ENCODE data around the gene PCDHGA9. TPM values are rescaled to one million over a fixed set of nuclear protein-coding genes. Genes with fewer than 3 reads are reported as not detected.
"Not testable (repeated sequence)": the region's sequence is repeated elsewhere in the genome, so short reads cannot be mapped to it uniquely, and the experiment has no call there.

Gene PCDHGA9
- total and polyA plus RNA-seq, 2 of the 8 experiments (the other 6 are each of a cell fraction or from before 2014, with no cell fraction given) = 0.79 to 1.1 TPM

- H3K4ac ChIP-seq (replicated peaks; ENCODE audit: insufficient read length, low read depth, low read length); H2BK5ac ChIP-seq (ENCODE audit: low read depth, low read length); H3K27ac ChIP-seq (ENCODE audit: low read depth, low read length); H3K56ac ChIP-seq (replicated peaks; ENCODE audit: insufficient read length, low read depth, low read length); H4K5ac ChIP-seq (ENCODE audit: insufficient read length, low read depth, low read length); H3K4me2 ChIP-seq (ENCODE audit: insufficient read depth in 1 of 2, low read depth in 2 of 2, low read length in 2 of 2); H3K4me1 ChIP-seq (replicated peaks in 1 of 4; ENCODE audit: control insufficient read depth in 3 of 4, insufficient read depth in 4 of 4, low read length in 3 of 4); FAIRE-seq; H2AK5ac ChIP-seq (ENCODE audit: low read depth, low read length); H2BK20ac ChIP-seq (ENCODE audit: low read length); H2BK15ac ChIP-seq (ENCODE audit: low read length); H3K9ac ChIP-seq (replicated peaks in 1 of 4; ENCODE audit: extremely low read depth in 1 of 4, low read depth in 3 of 4, low read length in 3 of 4); DNase-seq (ENCODE audit: low read depth in 1 of 2, low spot score in 2 of 2); H3K23ac ChIP-seq (ENCODE audit: insufficient read length); H3K23me2 ChIP-seq (ENCODE audit: low read depth, low read length); H3K14ac ChIP-seq (ENCODE audit: insufficient read length); H2BK12ac ChIP-seq (ENCODE audit: low read depth, low read length); H4K91ac ChIP-seq (replicated peaks; ENCODE audit: insufficient read length, low read length); POLR2A ChIA-PET (ENCODE audit: partially characterized antibody); H3K27me3 ChIP-seq (replicated peaks in 1 of 4; ENCODE audit: control insufficient read depth in 3 of 4, extremely low read depth in 1 of 4, insufficient read depth in 3 of 4, low read length in 3 of 4); H2AFZ ChIP-seq (ENCODE audit: low read length); H3K4me3 ChIP-seq (ENCODE audit: extremely low read depth in 1 of 4, insufficient read depth in 2 of 4, low read depth in 3 of 4, low read length in 4 of 4); H3K79me2 ChIP-seq (ENCODE audit: control insufficient read depth in 1 of 2, insufficient read depth in 2 of 2, low read length in 2 of 2); H4K8ac ChIP-seq (ENCODE audit: extremely low read depth, insufficient read depth, low read length); H3K18ac ChIP-seq (ENCODE audit: extremely low read depth, low read length); H2BK120ac ChIP-seq (replicated peaks; ENCODE audit: low read depth, low read length); H4K20me1 ChIP-seq (replicated peaks in 1 of 2; ENCODE audit: control insufficient read depth in 1 of 2, insufficient read depth in 2 of 2, low read length in 2 of 2); H3K79me1 ChIP-seq (ENCODE audit: low read depth, low read length): not testable (repeated sequence)
- Histone ChIP-seq H3K9me3 (ENCODE audit: insufficient read depth in 2 of 2, low read depth in 1 of 2, low read length in 1 of 2) (peaks cover 28 to 40% of the 10 kb centered on the region in 2 experiments), H3K36me3 (ENCODE audit: control insufficient read depth in 2 of 4, insufficient read depth in 4 of 4, low read length in 3 of 4) (peaks cover 0 to 14% (median under 1%) of the 10 kb centered on the region in 4 experiments; a peak in 3 of 8 replicates)
- 88% methylated on average over 25 of the region's 38 CpGs; no CpG with 5 or more reads in 1 of the 2 experiments for whole genome bisulfite sequencing, 2 experiments (ENCODE audit: extremely low coverage in 1 of 2, insufficient coverage in 1 of 2, insufficient read length in 1 of 2, insufficient replicate concordance in 2 of 2, low coverage in 1 of 2, low lambda C conversion rate in 2 of 2, missing lambda C conversion rate in 1 of 2)
- CTCF ChIA-PET (ENCODE audit: partially characterized antibody) = interaction anchor here (1.1 to 7.0 kb wide), 6 partner anchors 13 to 132 kb away, joined by 3 to 67 read pairs (median 10); partner anchors contain the start of genes PCDHGA10, PCDHGA11, PCDHGB6 and PCDHGB7
Observed at GRCh38 chr5:141432308-141432707, 29.7 kb downstream of the PCDHGA9 start.

GRCh38 chr5:141432726-141433125 lies 30.1 kb downstream of the PCDHGA9 start:
- H4K5ac ChIP-seq (ENCODE audit: insufficient read length, low read depth, low read length); H3K4me3 ChIP-seq (ENCODE audit: extremely low read depth in 1 of 4, insufficient read depth in 2 of 4, low read depth in 3 of 4, low read length in 4 of 4); H3K4me2 ChIP-seq (ENCODE audit: insufficient read depth in 1 of 2, low read depth in 2 of 2, low read length in 2 of 2); H2BK20ac ChIP-seq (ENCODE audit: low read length); H3K27me3 ChIP-seq (replicated peaks in 1 of 4; ENCODE audit: control insufficient read depth in 3 of 4, extremely low read depth in 1 of 4, insufficient read depth in 3 of 4, low read length in 3 of 4); H3K4ac ChIP-seq (replicated peaks; ENCODE audit: insufficient read length, low read depth, low read length); H3K18ac ChIP-seq (ENCODE audit: extremely low read depth, low read length); H2AFZ ChIP-seq (ENCODE audit: low read length); H3K79me2 ChIP-seq (ENCODE audit: control insufficient read depth in 1 of 2, insufficient read depth in 2 of 2, low read length in 2 of 2); H2BK12ac ChIP-seq (ENCODE audit: low read depth, low read length); H3K4me1 ChIP-seq (replicated peaks in 1 of 4; ENCODE audit: control insufficient read depth in 3 of 4, insufficient read depth in 4 of 4, low read length in 3 of 4); DNase-seq (ENCODE audit: low read depth in 1 of 2, low spot score in 2 of 2); H2AK5ac ChIP-seq (ENCODE audit: low read depth, low read length); H2BK120ac ChIP-seq (replicated peaks; ENCODE audit: low read depth, low read length); H3K23me2 ChIP-seq (ENCODE audit: low read depth, low read length); H4K20me1 ChIP-seq (replicated peaks in 1 of 2; ENCODE audit: control insufficient read depth in 1 of 2, insufficient read depth in 2 of 2, low read length in 2 of 2); H3K23ac ChIP-seq (ENCODE audit: insufficient read length); H3K14ac ChIP-seq (ENCODE audit: insufficient read length); H2BK5ac ChIP-seq (ENCODE audit: low read depth, low read length); FAIRE-seq; H3K79me1 ChIP-seq (ENCODE audit: low read depth, low read length); H3K56ac ChIP-seq (replicated peaks; ENCODE audit: insufficient read length, low read depth, low read length); H3K9ac ChIP-seq (replicated peaks in 1 of 4; ENCODE audit: extremely low read depth in 1 of 4, low read depth in 3 of 4, low read length in 3 of 4); H3K27ac ChIP-seq (ENCODE audit: low read depth, low read length); H2BK15ac ChIP-seq (ENCODE audit: low read length); H4K8ac ChIP-seq (ENCODE audit: extremely low read depth, insufficient read depth, low read length); POLR2A ChIA-PET (ENCODE audit: partially characterized antibody); H4K91ac ChIP-seq (replicated peaks; ENCODE audit: insufficient read length, low read length): not testable (repeated sequence)
- H3K9me3 ChIP-seq (ENCODE audit: insufficient read depth in 2 of 2, low read depth in 1 of 2, low read length in 1 of 2) = peaks cover 24 to 36% of the 10 kb centered on the region in 2 experiments
- CTCF ChIA-PET (ENCODE audit: partially characterized antibody) = interaction anchor here (1.4 to 7.0 kb wide), 3 partner anchors 13 to 131 kb away, joined by 4 to 67 read pairs (median 16); partner anchors contain the start of genes PCDHGA10, PCDHGA11 and PCDHGB7
- WGBS, 2 experiments (ENCODE audit: extremely low coverage in 1 of 2, insufficient coverage in 1 of 2, insufficient read length in 1 of 2, insufficient replicate concordance in 2 of 2, low coverage in 1 of 2, low lambda C conversion rate in 2 of 2, missing lambda C conversion rate in 1 of 2) = 91% methylated on average over 19 of the region's 29 CpGs; no CpG with 5 or more reads in 1 of the 2 experiments
- peaks cover 0 to 10% (median 0%) of the 10 kb centered on the region in 4 experiments; a peak in 3 of 8 replicates for H3K36me3 ChIP-seq (ENCODE audit: control insufficient read depth in 2 of 4, insufficient read depth in 4 of 4, low read length in 3 of 4)

Measured in H1 (cell line).